SHP77 treated with DMSO at 0.1 percent for 48 hours (cell line): ENCODE results near the gene COASY.
A peak's percentile ranks its signal among the peaks of the same experiment; 100 is the strongest.

Experiments
- DNase-seq: peaks from one replicate; lab custom pipeline; 2025; lab: John Stamatoyannopoulos, UW

Gene COASY

DNA sequence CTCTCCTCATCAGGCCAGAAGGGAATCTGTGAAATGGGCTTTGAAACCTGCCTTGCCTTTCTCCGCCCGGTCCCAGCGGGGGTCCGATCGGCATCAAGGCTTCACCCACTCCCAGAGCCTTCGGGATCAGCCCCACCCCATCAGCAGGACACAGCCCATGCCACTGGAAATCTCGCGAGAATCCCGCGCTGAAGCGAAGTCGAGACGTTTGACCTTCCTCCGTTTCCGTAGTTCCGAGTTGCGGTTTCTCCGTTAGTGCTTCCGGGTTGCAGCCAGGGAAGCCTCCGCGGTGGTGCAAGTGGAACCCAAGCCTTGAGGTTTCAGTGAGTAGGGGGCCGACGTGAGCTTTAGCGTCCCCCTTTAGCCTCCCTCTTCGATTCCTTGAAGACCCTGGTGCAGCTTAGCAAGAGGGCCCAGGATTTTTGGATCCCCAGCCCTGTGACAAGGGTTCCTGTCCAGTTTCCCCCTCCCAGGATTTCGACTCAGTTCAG lies at the start of gene COASY:
Gene COASY, plus strand, starts transcription at position 252 of the 491 bp plus-strand sequence. CDS start 475 bp downstream, outside the sequence.
- peak; percentile 87 for DNase-seq

DNA sequence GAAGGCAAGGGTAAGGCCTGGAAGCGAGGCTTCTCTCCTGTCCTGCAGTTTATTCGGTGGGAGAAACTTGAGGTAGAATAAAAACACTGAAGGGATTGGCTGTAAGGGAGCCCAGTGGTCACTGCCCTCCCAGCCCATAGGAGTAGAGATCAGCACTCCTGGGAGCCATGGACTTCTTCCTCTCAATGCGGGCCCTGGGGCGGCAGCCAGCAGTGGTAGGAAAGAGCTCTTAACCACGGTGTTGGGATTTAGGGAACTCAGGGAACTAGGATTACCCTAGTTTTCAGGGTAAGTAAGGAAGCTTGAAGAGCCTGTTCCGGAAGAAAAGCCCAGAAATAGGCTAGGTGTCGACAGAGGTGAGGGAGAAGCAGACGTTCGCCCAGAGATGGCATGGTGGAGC lies 49.7 kb upstream of the COASY start:
- no peak for DNase-seq

DNA sequence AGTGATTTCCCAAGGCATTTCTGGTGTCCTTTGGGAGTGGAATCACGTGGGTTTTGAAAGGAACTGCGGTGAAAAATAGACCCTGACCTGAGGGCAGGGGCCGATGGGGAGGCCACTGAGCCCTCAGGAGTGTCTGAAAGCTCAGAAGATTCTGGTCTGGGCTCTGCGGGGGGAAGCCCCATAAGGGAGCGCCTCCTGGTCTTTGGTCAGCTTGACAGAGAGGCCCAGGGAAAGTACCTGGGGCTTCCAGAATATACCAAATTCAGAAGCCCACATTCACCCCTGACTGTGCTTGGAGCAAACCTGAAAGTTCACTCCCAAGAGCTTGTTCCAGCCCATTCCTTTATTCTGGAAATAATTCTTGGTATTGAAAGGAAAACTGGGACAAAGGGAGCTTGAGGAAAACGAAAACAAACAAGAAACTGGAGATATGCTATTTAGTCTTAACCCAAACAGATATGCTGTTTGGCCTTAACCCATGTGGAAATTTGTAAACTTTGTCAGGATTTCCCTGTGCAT lies 49.2 kb upstream of the COASY start:
- DNase-seq = no peak

DNA sequence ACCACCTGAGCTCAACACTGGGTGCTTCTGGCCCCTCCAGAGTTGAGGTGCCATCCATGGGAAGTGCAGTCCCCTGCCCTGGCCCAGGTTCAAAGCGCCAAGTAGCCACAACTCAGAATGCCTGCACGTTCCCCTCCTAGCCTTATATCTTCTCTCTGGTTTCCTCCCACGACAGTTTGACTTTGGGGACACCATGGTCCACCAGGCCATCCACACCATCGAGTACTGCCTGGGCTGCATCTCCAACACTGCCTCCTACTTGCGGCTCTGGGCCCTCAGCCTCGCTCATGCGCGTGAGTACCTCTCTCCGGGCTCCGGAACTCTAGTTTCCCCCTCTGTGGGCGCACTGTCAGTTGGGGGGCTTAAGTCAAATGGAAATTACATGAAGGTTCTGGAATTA lies 48.3 kb upstream of the COASY start:
- no peak for DNase-seq

DNA sequence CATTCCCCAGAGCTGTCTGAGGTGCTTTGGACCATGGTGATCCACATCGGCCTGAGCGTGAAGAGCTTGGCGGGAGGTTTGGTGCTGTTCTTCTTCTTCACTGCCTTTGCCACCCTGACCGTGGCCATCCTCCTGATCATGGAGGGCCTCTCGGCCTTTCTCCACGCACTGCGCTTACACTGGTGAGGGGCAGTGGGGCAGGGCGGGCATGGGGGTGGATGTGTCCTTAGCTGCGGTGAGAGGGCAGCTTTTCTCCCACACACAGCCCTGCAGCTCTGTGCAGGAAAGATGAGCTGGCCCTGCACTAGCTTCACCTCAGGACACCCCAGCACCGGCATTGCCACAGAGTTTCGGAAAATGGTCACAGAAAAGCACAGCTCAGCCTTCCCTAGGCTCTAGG lies 47.7 kb upstream of the COASY start:
- DNase-seq = no peak

DNA sequence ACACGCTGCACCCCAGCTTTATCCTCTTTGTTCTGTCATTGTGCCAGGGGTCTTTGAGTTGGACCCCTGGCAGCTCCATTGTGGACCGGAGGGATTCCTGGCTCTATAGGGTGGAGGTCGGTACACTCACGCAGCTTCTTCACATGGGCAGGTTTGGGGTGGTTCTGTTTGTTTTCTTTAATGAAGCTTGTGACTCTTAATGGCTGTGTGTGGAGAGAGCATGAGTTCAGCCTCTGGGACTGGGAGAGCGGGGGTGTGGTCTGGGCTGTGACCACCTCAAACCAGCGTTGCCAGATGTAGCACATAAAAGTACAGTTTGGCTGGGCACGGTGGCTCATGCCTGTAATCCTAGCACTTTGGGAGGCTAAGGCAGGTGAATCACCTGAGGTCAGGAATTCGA lies 47.1 kb upstream of the COASY start:
- no peak for DNase-seq

DNA sequence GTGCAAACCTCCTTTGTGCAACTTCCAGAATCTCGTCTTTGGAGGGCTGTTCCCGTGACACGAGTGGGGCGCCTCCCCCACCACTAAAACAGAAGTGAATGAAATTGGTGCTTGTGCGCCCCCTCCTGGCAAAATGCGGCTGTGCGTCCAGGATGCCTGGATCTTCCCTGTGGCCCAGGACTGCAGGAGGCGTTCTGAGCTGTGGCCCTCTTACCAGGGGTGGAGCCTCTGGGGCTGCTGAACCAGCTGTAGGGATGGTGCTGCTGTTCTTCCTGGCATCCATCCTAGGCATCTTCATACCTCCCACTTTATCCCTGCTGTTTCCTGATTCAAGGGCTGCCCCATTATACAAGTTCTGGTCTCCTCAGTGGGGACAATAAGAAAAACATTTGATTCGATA lies 44.4 kb upstream of the COASY start:
- peak; percentile 39 for DNase-seq

DNA sequence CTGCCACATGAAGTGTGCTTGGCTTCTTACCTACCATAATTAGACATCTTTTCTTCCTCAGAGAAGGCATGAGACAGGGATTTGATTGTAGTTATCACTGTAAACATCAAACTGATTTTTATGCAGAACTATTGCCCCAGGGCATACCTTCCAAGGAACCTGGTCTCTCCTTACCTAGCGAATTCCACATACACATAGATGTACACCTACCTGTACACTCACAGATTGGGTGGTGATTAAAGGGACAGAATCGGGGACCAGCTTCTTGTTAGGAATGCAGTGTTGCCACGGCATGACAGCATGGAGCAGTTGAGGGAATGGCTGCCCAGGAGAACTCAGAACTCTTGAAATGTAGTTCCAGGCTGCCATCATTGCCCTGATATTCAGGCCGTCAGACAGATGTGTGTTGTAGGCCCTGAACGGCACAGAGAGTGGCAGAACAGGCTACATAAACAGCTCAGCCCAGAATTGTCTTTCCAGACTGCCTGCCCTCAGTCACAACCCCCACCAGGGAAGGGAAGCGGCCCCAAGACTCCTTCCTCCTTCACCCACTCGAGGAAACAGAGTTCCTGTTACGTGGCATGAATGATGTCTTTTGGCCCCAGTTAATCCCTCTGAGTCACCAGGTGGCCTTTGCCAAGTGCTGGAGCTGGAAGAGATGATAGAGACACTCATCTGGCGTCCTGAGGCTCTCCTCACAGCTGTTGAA lies 43.7 kb upstream of the COASY start:
- no peak for DNase-seq

DNA sequence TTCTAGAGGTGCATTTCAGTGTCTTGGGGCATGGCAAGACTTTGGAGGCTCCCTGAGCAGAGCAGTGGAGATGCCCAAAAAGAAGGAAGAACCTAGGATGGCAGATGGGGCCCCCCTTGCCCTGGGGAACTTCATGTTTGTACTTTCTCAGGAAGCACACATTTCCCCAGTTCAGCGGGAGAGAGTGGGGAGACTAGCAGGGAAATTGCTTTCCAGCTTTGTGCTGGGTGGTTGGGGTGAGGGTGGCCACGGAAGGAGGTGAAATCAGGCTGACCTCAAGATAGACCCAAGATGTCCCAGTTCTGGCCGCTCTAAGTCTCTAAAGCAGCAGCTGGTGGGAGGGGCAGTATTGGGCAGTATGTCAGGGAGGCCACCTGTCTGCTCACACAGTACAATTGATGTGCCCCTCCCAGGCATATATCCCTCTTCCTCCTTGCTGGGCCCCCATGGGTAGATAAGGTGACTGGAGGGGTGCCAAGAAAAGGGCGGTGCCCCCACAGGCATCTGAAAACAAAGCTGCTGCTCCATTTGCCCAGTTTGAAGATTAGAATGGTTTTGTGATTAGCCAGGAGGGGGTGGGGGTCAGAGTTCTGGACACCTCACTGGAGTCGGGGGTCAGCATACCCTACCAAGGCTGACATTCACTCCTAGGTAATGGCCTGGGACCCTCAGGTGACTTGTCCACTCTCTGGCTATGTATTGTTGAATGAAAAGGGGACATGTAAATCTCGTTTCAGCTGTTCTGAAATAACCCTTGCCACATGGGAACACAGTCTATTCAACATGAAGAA lies 43.0 kb upstream of the COASY start:
- no peak for DNase-seq

DNA sequence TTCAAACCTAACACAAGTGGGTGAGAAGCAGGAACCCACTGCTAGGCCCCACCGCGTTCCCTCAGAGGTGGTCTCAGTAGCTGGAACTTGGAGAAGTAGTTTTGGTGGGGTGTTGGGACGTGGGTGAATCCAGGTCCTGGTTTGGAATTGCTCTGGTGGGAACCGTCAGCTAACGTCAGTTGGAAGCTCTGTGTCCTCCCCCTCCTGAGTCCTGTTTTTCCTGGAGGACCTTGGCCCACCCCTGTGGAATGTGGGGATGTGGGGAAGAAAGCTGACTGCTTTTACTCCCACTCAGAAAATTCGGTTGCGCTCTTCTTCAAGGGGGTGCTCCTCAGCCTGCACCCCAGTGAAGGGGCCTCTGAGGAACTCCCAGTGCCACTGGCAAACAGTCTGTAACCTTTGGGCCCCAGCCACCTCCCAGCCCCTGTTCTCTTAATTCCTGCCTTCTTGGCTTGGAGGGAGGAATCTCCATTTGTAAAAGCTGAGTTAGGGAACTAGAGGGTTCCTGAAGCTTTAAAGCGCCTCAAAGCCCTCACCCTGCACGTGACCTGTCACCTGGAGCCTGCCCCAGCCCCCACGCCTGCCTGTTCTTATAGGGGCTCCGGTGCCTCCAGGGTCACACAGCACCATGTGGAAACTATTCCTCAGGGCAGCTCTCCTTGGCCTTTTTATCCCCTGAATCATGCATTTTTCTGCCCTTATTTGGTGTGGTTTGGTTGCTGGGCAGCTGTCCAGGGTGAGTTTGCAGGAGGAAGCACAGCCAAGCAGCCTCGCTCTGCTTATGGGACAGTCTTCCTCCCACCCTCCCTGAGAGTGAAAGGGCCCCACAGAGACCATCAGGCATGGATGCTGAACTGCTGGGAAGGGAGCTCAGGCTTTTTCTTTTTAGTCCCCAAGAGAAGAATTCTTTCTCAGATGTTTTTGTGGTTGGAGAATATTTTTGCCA lies 42.1 kb upstream of the COASY start:
- no peak for DNase-seq

DNA sequence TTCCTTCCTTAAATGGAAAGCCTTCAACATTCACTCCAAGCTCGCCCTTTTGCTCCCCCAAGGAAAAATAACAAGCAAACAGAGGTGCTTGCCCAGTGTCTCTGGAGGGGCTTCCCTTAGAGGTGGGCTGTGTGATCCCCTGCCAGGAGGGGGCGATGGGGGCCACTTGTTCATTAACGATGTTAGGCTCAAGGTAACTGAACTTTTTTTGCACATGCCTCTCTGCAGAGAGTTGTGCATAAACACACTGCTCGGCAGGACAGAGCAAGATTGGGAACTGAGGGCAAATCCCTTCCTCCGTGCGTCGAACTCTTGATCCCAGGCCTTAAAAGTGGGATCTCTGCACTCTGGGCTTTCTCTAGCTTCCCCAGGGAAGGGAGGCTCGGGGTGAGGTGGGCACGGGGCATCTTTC lies 41.4 kb upstream of the COASY start:
- DNase-seq = no peak

DNA sequence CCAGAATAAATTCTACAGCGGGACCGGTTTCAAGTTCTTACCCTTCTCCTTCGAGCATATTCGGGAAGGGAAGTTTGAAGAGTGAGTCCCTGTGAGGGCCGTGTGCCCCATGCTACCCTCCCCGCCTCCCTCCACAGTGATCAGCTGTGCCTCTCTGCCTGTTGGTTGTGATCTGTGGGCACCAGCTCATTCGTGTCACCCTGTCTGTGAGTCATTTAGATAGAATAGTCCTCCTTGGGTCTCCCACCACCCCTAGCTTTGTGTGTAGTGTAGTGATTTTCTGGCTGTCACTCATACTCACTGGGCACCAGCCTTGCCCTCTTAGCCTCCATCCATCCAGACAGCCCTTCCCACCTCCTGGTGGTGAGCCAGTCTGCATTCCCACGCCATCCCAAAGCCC lies 40.9 kb upstream of the COASY start:
- DNase-seq = no peak

DNA sequence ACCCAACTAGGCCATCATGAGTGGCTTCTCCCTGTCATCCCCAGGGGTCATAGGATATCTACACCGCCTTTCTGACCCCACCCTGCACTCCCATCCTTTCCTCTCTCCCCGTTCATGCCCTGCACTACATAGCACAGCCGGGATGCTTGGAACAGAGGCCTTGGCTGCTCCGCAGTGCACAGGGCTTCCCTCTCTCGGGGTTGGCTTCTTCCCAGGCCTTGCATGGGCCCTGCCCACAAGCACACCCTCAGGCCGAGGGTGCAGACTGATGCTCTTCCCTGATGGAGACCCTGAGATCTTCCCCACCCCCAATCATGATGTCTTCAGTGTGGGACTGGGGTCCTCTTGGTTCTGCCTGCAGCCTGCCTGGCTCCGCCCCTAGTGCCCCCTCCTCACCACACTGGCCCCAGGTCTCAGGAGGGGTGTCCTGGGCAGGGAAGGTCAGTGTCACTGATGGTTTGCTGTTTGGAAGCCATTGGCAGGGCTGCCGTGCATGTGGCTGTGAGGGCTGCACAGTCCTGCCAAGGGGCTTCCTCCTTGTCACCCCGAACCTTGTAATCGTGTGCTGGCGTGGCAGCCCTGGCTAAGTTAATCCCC lies 40.2 kb upstream of the COASY start:
- no peak for DNase-seq

DNA sequence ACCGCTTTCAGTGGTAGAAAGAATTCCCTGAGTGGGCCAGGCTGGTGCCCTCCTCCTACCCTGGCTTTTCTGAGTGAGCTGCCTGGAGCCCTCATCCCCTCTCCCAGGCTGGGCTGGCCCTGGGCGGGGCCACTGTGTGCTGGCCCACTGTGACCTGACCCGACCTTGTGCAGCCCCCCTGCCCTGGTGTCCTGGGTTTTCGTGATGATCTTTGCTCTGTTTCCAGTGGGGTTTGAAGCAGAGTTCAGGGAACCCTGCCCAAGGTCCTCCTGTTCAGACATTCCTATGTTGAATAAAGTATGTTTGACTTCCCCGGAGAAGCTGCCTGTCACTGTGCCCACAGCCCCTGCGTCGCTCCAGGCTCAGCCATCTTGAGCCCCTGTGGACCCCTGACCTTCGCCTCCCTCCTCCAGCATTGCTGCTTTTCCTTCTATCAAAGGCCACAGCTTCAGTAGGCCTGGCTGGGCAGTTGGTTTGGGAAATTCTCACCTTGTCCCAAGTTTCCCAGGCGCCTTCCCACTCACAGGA lies 39.6 kb upstream of the COASY start:
- DNase-seq = no peak

DNA sequence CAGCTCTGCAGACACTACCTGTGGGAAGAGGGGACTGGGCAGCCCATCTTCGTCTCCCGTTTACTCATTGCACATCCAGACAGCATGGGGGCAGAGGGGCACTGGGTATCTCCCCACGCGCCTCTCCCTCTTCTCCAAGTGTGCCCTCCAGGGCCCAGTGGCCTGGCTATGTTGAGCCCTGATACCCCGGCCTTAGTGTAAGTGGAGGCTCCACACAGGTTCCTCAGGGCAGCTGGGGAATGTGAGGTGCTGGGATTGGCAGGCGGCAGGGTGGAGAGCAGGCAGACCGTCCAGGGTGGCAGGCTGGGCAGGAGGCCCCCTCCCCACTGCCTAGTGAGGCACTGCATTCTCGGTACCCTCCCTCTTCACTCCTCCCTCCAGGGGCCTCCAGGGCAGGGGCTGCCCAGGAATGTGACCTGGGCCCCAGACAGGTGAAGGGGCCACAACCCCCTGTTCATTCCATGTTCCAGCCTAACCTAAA lies 39.1 kb upstream of the COASY start:
- no peak for DNase-seq

DNA sequence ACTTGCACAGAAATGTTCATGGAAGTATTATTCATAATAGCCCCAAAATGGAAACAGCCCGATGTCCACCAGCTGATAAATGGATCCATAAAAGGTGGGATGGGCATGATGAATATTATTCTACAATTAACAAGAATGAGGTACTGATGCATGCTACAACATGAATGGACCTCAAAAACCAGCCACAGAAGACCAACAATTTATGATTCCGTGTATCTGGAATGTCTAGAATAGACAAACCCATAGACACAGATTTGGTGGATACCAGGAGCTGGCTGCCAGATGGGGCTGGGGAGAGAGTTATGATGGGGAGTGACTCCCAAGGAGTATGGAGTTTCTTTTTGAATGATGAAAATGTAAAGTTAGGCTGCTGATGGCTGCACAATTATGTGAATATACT lies 36.7 kb upstream of the COASY start:
- no peak for DNase-seq

DNA sequence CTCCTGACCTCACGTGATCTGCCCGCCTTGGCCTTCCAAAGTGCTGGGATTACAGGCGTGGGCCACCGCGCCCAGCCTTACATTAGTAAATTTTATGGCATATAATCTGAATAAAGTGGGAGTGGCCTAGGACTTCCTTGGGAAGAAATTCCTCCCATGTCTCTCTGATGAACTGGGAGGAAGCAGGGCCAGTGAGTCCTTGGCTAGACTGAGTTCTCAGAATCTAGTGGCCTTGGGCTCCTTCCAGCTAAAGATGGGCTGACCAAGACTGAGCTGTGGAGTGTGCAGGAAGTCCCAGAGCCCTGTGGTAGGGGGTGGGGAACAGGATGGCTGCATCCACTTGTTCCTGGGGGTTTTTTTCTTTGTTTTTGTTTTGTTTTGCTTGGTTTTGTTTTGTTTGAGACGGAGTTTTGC lies 35.9 kb upstream of the COASY start:
- no peak for DNase-seq

DNA sequence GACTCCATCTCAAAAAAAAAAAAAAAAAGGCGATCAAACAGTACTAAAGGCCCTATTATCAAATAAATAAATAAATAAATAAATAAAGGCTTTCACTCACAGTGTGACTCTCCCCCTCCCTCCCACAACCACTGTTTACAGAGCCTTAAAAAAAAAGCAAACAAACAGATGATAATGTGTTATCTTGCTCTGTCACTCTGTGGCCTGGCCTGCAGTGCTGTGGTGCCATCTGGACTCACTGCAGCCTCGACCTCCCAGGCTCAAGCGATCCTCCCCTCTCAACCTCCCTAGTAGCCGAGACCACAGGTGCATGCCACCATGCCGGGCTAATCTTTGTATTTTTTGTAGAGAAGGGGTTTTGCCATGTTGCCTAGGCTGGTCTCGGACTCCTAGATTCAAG lies 34.0 kb upstream of the COASY start:
- no peak for DNase-seq

DNA sequence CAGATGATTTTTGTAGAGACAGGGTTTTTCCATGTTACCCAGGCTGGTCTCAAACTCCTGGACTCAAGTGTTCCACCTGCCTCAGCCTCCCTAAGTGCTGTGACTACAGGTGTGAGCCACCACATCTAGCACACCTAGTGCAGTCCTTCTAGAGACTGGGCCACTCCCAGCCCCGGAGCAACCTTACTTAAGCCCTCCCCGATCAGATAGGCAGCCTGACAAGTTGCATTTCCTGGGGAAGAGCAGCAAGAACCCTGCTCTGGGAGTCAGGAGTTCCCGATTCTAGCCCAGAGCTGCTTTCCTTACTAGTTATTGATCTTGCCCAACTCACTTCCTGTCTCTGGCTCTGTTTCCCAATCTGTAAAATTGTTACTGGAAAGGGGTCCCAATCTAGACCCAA lies 32.9 kb upstream of the COASY start:
- no peak for DNase-seq

DNA sequence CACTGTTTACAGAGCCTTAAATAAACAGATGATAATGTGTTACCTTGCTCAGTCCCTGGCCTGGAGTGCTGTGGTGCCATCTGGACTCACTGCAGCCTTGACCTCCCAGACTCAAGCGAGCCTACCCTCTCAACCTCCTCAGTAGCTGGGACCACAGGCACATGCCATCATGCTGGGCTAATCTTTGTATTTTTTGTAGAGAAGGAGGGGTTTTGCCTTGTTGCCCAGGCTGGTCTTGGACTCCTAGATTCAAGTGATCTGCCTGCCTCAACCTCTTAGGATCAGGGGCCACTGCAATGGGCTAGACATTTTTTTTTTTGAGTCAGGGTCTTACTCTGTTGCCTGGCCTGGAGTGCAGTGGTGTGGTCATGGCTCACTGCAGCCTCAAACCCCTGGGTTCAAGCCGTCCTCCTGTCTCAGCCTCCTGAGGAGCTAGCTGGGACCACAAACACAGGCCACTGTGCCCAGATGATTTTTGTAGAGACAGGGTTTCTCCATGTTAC lies 30.9 kb upstream of the COASY start:
- no peak for DNase-seq
